GM21381 (cell line): ENCODE data around the gene PRKAG2.

ENCODE experiments used
- ATAC-seq: cut with Tn5 transposase; IDR thresholded peaks from one replicate; pipeline ENCODE4 v1.9.1; 2021; ENCODE audit warnings: mild to moderate bottlenecking, moderate library complexity; ENCODE audit not compliant: unreplicated experiment

PRKAG2 gene

GRCh38 chr7:151570366-151570915, 306.5 kb downstream of the PRKAG2 start:
- ATAC-seq: no peak

- no peak for ATAC-seq
These were observed 307.7 kb downstream of the PRKAG2 start for GRCh38 chr7:151568956-151569940.

GRCh38 chr7:151566897-151567320, 310.0 kb downstream of the PRKAG2 start:
- no peak for ATAC-seq

- ATAC-seq: no peak
These were observed 311.4 kb downstream of the PRKAG2 start for GRCh38 chr7:151565541-151565940.

- ATAC-seq: no peak
These were observed 316.7 kb downstream of the PRKAG2 start for GRCh38 chr7:151560243-151560642.

GRCh38 chr7:151559557-151560183, 317.2 kb downstream of the PRKAG2 start:
- no peak for ATAC-seq

- ATAC-seq: no peak
These were observed 318.3 kb downstream of the PRKAG2 start for GRCh38 chr7:151558575-151558974.

- ATAC-seq: no peak
These were observed 320.3 kb downstream of the PRKAG2 start for GRCh38 chr7:151556592-151556991.

- no peak for ATAC-seq
These were observed 323.6 kb downstream of the PRKAG2 start for GRCh38 chr7:151553356-151553755.

GRCh38 chr7:151552352-151553028, 324.4 kb downstream of the PRKAG2 start:
- no peak for ATAC-seq

- ATAC-seq: no peak
These were observed 325.1 kb downstream of the PRKAG2 start for GRCh38 chr7:151551820-151552219.

GRCh38 chr7:151550656-151551286, 326.1 kb downstream of the PRKAG2 start:
- ATAC-seq: no peak

GRCh38 chr7:151549644-151550043, 327.3 kb downstream of the PRKAG2 start:
- no peak for ATAC-seq

GRCh38 chr7:151549083-151549482, 327.8 kb downstream of the PRKAG2 start:
- no peak for ATAC-seq

GRCh38 chr7:151544183-151544582, 332.7 kb downstream of the PRKAG2 start:
- no peak for ATAC-seq

GRCh38 chr7:151542606-151543130, 334.2 kb downstream of the PRKAG2 start:
- no peak for ATAC-seq

- ATAC-seq: no peak
These were observed 335.0 kb downstream of the PRKAG2 start for GRCh38 chr7:151541709-151542499.

GRCh38 chr7:151540146-151540545, 336.8 kb downstream of the PRKAG2 start:
- no peak for ATAC-seq

GRCh38 chr7:151539088-151539671, 337.7 kb downstream of the PRKAG2 start:
- ATAC-seq: no peak
